Measurements from ENCODE around the gene CHD2.

CHD2 gene

DNA sequence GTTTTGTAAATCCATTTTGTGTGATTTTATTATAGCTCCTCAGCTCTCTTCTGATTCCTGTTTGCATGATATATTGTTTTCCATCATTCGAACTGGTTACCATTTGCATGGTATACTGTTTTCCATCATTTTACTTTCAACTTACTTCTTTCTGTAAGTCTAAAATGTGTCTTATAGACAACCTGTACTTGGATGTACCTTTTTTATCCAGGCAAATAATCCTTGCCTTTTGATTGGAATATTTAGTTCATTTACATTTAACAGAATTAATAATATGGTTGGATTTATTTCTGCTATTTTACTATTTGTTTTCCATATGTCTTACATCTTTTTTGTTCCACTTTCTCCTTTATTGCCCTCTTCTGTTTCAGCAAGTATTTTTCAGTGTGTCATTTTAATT is 62.8 kb downstream of the CHD2 start:
- DNase-seq (ENCODE audit: low read depth) = no peak

DNA sequence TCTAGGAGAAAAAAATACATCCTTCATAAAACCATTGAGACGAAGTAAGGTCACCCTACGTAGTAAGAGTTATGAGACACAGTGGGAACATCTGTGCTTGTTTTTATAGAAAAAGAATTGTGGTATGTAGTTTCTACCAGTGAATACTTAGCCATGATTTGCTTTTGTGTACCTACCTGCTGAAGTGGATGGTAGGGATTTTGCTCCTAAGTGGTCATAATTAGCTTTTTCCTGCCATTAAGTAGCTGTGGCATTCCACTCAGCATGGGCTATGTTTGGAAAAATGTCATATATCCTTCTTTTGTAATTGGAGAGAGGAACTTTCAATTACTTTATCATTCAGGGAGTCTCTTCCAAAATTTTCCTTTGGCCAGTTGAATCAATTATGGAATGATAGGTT is 63.7 kb downstream of the CHD2 start:
- DNase-seq (ENCODE audit: low read depth) = no peak

DNA sequence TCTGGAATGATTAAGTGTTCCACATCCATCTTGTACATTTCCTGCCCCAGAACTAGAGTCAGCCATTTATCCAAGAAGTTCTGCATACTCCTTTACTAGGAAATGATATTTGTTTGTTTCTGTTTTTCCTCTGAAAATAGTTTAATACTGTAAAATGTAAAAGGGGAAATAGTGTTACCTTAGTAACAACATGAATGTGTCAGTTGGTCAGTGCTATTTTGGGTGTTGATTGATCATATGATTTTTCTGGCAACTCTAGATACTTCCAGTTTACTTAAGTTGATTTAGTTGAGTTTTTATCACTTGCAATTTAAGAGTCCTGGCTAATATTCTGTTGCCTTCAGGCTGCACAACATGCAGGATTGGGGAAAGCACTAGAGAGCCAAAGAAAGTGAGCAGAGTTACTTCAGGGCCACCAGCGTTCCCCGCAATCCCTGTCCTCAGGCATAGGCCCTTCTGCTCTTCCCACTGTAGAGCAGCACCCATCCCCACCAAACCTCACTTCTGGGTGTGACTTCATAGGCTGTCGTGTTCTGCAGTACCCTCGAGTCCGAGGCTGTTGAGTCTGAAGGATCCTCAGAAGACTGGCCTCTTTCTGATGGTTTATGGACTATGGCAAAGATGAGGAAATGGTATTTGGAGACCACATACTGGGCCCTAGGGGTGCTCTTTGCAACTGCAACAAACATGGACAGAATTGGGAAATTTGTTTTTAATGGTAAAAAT is 69.0 kb downstream of the CHD2 start:
- no peak for DNase-seq (ENCODE audit: low read depth)

DNA sequence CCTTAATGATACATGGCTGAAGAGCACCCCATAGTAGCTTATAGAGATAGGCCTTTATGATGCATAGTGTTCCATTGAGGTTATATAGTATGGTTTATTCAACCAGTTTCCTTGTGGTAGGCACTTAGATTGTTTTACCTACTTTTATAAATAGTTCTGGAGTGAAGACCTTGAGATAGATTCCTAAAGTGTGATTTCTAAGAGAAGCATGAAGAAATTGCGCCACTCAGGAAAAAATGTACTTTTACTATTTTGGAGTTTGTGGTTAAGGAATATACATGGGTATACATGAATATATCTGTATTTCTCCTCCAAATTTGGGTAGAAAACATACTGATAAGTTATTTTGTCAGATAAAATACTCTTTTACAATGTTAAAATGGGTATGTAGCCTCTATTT is 70.5 kb downstream of the CHD2 start:
- DNase-seq (ENCODE audit: low read depth) = no peak

DNA sequence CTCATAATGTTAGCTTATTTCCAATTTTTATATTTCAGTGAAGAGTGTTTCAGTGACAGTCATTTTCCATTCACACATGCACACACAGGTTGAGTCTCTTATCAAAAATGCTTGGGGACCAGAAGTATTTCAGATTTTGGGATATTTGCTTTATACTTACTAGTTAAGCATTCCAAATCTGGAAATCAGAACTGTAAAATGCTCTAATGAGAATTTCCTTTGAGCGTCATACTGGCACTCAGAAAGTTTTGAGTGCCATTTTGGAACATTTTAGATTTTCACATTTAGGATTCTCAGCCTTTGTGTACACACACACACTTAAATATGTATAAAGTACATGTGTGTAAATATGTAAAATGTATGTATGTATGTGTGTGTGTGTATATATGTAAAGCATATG is 71.0 kb downstream of the CHD2 start:
- no peak for DNase-seq (ENCODE audit: low read depth)

DNA sequence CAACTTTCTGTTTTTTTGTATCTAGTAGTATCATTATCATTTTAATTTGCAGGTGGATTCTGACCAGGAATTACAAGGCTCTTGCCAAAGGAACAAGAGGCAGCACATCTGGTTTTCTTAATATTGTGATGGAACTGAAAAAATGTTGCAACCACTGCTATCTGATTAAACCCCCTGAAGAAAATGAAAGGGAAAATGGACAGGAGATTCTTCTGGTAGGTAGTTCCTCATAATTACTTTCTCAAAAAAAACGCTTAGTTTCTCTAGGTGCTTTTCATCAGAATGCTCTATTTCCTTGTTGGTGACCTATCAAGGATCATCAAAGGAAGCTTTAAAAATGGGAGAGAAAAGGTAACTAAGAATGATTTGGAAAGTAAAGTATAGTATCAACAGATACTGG is 71.6 kb downstream of the CHD2 start:
- no peak for DNase-seq (ENCODE audit: low read depth)

DNA sequence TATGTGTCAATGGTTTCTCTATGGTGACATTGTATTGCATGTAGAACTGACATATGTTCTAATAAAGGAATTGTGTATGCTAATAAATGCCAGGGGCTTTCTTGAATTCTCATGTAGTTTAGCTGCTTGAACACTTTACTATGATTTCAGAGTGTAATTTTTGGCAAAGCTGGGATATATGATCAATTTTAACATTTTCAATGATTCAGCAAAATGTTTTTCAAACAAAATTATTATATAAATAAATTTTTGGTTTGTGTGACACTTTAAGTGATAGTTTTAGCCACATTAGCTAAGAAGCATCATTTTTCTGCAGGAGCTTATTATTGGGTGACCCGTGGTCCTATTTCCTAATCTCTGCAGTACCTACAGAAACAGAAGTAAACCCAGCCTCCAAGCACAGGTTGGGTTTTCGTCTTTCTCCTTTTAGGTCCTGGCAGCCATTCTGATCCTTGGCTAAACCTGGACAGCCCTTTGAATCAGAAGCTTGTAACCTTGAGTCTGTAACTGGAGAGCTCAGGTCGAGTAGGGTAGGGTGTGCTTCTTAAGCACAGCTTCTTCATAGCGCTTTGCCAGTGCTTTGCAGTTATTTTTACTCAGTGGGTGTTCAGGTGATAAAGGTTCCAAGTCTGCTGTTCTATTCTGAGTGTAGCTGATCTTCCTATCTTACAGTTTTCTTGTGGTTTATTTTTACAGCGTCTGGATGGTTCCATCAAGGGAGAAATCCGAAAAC is 74.2 kb downstream of the CHD2 start:
- DNase-seq (ENCODE audit: low read depth) = no peak

DNA sequence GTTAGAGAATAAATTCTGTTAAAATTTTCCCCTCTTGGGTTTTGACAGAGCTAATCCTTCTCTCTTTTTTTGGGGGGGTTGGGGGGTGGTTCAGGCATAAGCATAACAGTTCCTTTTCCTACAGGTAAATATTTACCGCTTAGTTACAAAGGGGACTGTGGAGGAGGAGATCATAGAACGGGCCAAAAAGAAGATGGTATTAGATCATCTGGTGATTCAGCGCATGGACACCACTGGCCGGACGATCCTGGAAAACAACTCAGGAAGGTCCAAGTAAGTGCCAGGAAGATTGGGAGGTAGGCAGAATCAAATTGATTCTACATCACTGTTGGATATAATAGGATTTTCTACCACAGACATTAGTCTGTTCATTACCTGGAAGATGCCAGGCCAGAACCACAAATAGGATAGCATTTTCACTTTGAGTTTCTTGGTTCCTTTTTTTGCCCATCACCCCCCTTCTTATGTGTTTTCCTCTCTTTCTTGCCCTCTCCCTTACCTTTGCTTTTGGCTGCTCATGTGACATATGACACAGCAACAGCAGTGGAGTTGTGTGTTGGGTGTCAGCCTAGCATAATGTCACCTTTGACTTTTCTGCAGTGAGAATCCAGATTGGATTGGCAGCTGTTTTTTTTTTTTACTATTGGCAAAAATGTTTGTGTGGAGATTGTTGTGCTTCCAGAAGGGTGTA is 79.0 kb downstream of the CHD2 start:
- no peak for DNase-seq (ENCODE audit: low read depth)

DNA sequence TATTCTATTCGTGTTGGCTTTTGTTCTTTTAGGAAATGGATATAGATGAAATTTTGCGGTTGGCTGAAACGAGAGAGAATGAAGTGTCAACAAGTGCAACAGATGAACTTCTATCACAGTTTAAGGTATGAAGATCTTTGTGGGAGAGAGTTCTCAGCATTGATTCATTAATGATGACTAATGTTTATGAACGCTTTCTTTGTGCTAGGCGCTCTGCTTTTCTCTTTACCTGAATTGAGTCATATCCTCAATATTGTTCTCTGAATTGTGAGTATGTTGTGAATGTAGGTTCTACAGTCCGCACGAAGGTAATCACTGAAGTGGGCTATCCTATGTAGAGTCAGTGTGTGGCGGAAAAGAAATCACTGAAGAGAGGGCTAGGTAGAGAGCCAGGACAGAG is 81.2 kb downstream of the CHD2 start:
- no peak for DNase-seq (ENCODE audit: low read depth)

DNA sequence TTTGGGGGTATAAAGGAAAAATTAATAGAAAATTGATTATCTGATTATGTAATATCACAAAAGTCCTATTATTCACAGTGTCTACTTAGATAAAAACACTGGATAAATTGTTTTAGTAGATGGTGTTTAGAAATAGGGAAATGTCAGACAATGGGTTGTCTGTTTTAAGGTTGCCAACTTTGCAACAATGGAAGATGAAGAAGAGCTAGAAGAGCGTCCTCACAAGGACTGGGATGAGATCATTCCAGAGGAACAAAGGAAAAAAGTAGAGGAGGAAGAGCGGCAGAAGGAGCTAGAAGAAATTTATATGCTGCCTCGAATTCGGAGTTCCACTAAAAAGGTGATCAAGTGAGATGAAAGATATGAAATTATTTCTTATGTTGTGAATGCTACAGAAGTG is 84.0 kb downstream of the CHD2 start:
- DNase-seq (ENCODE audit: low read depth) = no peak

DNA sequence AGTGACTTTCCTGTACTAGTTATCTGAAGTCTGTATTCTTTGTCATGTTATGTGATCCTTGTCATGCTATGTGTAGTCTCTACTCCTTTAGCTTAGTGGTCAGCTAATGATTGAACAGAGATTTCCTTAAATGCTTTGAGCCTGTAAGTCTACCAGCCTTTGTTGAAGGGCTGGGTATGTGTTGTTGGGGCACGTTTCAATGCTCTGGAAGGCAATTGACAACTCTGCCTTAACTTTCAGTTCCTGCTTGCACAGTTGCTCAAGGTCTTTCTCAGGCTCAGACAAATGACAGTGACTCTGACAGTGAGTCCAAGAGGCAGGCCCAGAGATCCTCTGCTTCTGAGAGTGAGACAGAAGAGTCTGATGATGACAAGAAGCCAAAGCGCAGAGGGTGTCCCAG is 89.3 kb downstream of the CHD2 start:
- DNase-seq (ENCODE audit: low read depth) = no peak

DNA sequence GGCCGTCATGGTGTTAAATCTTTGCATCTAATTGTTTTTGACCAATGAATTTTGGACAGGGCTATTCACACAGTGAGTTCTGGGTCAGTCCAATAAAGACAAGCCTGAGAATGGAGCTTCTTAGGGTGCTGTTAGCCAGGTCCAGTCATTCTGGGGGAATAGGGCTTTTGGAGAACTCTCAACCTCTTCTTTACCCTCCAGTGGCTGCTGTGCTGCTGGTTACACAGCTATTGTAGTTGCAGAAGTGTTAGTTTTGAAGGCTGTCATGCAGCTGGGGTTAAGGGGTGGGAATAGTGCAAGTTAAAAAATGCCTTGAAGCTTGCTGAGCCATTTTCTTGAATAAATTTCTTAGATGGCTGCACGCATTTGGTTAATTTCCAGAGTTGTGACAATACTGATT is 89.9 kb downstream of the CHD2 start:
- DNase-seq (ENCODE audit: low read depth) = no peak

DNA sequence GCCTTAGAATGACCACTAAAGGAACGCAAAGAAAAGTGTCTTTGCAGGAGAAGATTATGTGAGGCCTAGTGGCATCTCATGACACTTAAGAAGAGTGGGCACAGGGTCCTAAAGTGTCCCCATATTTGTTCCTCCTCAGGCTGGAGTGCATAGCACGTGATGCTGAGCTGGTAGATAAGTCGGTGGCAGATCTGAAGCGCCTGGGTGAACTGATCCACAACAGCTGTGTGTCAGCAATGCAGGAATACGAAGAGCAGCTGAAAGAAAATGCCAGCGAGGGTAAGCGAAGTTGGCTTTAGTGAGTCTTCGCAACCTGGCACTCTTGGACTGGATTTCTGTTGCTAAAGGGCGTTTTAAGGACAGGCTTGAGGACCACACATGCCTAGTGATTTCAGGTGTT is 92.6 kb downstream of the CHD2 start:
- no peak for DNase-seq (ENCODE audit: low read depth)

DNA sequence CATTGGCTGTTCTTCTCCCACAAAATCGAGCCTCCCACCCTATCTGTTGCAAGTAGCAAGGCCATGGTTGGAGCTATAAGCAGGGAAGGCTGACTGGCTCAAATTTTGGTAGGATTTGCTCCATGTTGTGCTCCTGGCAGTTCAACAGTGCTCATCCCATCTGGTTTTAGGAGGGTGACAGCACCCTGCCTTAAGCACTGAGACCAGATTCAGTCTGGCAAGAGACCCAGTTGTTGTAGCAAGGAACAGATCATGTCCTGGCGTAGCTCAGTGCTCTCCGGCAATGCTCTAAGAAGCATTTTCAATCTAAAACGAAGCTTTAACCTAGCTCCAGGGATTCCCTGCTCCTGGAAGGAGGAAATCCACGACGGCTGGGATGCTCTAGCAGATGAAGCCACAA is 97.7 kb downstream of the CHD2 start:
- DNase-seq (ENCODE audit: low read depth) = no peak

DNA sequence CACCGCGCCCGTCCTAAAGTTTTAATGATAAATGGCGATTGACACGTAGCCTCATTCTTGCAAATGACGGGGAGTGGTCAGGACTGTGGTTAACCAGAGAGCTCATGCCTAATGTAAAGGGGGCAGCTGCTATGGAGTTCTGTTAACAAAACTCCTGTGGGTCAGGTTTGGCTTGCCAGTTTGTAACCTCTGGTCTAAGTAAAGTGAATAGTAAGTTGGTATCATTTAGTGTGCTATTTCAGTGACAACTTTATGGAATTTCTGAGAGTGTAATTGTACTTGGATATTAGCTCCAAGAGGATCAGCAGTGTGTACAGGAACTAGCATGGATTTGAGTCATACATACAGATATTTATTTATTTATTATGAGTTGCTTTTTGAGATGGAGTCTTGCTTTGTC is 101.0 kb downstream of the CHD2 start:
- DNase-seq (ENCODE audit: low read depth) = no peak

DNA sequence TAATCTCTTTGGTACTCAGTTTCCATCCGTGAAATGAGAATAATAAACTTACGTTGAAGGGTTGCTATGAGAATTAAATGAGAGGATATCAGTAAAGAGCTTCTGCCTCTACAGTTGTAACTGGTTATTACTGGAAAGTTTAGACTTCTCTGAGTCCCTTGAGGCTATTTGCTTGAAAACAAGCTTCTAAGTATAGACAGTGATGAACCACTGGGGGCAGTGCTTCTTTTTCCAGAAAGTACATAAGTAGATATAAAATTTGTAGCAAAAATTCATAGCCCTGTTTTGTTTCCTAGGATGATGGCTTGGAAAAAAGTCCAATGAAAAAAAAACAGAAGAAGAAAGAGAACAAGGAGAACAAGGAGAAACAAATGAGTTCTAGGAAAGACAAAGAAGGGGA is 101.8 kb downstream of the CHD2 start:
- DNase-seq (ENCODE audit: low read depth) = no peak

DNA sequence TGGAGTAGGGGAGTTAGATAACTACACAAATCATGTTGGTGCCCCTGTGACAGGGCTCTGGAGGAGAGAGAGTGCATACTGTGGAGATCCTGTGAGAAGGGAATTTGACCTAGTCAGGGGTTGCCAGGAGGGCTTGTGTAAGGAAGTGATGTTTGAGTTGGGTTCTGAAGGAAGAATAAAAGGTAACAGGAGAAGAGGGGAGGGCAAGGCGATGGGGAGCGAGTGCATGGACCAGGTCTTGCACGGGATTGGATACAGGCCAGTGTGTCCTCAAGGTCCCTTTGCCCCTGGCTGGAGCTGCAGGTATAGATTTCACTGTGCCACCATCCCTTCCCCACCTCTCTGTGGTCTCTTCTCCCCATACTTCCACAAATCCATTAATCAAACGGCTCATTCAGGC is 105.0 kb downstream of the CHD2 start:
- no peak for DNase-seq (ENCODE audit: low read depth)

DNA sequence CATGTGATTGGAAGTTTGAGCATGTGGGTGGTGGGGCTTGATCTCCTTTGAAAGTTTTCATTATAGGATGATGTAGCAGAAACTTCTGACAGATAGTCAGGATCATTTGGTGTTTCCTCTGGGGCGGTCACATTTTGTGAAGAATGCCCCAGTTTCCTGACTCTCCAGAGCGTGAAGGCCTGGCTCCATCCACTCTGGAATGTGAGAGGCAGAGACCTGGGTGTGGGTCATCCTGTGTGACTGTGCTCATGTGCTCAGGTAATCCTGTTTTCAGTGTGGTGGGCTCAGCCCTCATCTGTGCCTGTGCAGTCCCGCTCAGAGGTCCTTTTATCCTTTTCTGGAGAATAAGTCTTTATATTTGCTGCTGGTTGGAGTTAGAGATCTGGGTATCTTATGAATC is 107.9 kb downstream of the CHD2 start:
- no peak for DNase-seq (ENCODE audit: low read depth)

DNA sequence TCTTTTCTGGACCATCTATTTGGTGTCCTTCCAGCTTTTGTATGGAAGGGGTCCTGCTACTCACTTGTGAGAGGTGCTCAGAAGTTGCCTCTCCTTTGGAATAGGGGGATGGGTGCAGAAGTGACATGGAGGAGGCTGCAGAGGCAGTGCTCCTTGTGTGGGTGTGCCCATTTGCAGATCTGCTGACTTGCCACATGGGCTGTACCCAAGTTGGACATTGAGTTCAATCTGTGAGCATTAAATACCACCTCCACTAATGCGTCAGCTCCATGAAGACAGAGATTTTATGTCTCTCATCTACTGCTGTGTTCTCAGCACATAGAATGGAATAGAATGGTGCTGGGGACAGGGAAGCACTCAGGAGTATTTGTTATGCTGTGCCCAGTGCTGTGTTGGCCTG is 112.7 kb downstream of the CHD2 start:
- DNase-seq (ENCODE audit: low read depth) = no peak

DNA sequence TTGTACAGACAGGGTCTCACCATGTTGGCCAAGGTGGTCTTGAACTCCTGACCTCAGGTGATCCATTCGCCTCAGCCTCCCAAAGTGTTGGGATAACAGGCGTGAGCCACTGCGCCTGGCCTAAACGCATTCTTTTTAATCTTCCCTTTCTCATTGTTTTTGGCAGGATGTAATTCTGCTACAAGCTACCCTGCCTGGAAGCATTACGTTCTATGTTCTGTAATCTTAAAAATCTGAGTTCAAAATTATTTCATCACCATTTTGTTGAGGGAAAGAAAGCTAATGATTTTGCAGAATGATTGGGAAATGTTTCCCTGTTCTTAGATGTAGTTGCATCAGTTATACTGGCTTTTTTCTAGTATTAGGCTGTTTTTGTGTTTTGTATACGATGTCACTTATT is 117.4 kb downstream of the CHD2 start:
- no peak for DNase-seq (ENCODE audit: low read depth)

DNA sequence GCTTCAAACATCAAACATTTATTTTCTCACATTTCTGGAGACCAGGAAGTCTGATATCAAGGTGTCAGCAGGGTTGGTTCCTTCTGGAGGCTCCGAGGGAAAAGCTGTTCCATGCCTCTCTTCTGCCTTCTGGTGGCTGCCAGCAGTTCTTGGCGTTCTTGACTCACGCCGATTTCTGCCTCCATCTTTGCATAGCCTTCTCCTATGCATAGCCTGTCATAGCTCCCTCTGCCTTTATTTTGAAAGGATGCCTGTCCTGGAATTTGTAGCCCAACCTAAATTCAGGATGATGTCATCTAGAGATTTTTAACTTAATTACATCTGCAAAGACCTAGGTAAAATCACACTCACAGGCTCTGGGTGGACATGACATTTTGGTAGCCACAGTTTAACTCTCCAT is 118.5 kb downstream of the CHD2 start:
- no peak for DNase-seq (ENCODE audit: low read depth)

DNA sequence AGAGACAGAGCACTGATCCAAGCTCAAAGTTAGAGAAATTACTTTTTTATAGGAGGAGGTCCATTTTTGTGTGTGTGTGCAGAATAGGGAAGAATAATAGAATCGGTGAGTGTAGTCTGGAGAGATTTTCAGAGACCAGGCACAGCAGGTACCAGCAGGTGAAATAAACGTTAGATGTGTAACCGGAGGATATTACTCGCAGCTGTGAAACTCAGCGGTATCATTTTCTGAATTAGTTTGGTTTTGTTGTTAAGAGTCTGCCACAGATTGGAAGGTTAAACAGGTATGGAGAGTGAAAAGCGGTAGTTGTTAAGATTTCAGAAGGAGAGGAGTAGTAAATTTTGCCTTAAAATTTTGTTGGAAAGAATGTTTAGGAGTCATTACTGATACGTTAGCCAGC is 119.0 kb downstream of the CHD2 start:
- no peak for DNase-seq (ENCODE audit: low read depth)

DNA sequence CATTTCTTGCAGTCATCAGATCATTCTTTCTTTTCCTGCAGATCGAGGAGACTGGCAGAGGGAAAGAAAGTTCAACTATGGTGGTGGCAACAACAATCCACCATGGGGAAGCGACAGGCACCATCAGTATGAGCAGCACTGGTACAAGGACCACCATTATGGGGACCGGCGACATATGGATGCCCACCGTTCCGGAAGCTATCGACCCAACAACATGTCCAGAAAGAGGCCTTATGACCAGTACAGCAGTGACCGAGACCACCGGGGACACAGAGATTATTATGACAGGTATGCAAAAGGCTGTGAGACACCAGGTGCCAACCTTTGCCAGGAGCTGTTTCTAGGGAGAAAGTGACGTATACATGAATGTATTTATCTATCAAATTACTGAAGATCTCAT is 119.8 kb downstream of the CHD2 start:
- DNase-seq (ENCODE audit: low read depth) = no peak

All from activated gamma-delta T cell treated with anti-CD3 and anti-CD28 coated beads, Interleukin-2, amount 50 U/mL, for 16 hours (primary cell).